NCI-H1092 (cell line): ENCODE results near the gene SLC19A1.

Experiments used
- DNase-seq: peaks from one replicate; lab custom pipeline; 2025; lab: John Stamatoyannopoulos, UW

SLC19A1 gene

DNA sequence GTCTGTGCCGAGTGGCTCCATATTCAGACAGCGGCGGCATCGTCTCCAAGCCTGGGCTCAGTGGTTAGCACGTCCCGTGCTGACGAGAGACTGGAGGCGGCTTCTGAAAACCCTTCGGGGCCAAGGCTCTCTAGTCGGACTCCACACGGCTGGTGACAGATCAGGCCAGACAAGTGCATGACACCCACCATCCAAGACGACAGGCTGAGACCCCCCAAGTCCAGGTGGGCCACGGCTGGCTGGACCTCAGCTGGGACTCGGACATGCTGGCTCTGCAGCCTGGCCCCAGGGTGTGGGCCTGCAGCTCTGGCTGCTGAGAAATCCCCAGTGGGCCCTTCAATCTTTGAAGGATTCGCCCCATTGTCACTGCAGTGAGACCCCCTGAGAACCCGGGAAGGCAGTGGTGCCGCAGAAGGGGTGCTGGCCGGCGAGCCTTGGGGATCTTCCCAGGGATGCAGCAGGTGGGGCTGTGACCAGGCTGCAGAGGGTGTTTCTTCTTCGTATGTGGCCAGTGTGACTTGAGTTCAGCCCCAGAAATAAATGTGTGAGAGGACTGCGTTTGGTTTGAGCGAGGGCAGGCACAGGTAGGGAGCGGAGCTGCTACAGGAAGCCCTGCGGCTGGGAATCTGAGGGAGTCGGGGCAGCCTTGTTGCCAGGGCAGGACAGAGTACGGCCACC lies 15.9 kb upstream of the SLC19A1 start:
- no peak for DNase-seq

GRCh38 chr21:45557616-45558043 lies 15.4 kb upstream of the SLC19A1 start:
- DNase-seq, result no peak

- no peak for DNase-seq
Observed at GRCh38 chr21:45556645-45557615, 14.7 kb upstream of the SLC19A1 start.

- DNase-seq, result no peak
Observed at GRCh38 chr21:45556302-45556644, 14.0 kb upstream of the SLC19A1 start.

DNA sequence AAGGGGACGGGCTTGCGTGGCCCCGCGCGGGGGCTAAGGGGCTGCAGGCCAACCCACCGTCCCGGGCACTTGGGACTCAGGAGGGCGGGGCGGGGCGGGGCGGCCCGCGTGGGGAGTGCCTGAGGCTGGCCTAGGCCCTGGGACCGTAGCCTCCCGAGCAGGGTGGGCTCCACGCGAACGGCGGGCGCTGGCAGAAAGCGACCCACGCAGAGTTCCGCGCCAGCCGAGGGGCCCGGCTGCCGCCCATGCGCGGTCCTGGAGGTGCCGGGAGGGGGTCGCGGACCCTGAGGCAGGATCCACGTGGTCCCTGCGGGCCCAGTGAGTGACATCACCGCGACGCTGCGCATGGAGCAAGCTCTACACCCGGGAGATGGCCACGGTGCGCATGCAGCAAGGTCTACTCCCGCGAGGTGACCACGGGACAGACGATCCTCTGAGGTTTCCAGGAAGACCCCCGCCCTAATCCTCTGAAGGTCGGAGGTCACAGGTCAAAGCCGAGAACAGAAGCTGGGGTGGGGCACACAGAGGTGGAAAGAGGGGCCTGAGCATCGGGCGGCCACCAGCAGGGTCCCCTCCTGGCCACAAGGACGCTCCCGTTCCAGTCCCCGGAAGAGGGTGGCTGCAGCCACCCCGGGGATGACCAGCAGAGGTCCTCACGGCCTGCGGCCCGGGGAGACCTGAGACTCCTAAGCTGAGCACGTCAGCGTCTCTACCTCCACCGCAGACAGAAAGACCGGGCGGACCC lies 13.5 kb upstream of the SLC19A1 start:
- DNase-seq, result peak; percentile 86

GRCh38 chr21:45555251-45555556 lies 13.0 kb upstream of the SLC19A1 start:
- DNase-seq, result peak; percentile 55

DNA sequence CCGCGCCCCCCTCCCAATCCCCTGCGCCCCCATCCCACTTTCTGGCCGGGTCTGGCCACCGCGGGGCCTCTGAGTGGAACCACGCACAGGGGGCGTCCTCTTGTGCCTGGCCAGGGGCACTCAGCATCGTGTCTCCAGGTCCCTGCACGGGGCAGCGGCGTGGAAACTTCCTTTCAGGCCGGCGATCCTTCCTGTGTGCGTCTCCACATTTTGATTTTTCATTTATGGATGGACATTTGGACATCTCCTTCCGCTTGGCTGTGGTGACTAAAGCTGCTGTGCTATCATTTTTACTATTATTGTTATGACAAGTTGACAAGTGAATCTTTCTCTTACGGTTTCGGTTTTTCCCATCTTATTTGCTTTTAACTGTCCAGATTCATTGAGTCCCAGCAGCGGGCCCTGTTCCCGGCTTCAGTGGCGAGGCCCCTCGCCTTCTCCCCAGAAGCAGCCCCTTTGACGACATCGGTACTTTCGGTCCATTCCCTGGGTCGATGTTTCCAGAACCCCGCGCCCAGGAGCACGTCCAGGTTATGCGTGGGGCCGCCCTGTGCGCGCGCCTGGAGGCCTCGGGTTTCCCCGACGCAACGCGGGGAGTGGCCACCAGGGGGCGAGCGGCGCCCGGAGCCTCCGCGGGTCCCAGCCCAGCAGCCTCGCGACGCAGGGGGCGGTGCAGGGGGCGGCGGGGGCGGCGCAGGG lies 12.4 kb upstream of the SLC19A1 start:
- peak; percentile 49 for DNase-seq

- DNase-seq, result no peak
Observed at GRCh38 chr21:45552696-45553391, 10.6 kb upstream of the SLC19A1 start.

- no peak for DNase-seq
Observed at GRCh38 chr21:45551783-45552695, 9.8 kb upstream of the SLC19A1 start.

- DNase-seq, result no peak
Observed at GRCh38 chr21:45551316-45551715, 9.1 kb upstream of the SLC19A1 start.

GRCh38 chr21:45550522-45551210 lies 8.4 kb upstream of the SLC19A1 start:
- DNase-seq, result no peak

DNA sequence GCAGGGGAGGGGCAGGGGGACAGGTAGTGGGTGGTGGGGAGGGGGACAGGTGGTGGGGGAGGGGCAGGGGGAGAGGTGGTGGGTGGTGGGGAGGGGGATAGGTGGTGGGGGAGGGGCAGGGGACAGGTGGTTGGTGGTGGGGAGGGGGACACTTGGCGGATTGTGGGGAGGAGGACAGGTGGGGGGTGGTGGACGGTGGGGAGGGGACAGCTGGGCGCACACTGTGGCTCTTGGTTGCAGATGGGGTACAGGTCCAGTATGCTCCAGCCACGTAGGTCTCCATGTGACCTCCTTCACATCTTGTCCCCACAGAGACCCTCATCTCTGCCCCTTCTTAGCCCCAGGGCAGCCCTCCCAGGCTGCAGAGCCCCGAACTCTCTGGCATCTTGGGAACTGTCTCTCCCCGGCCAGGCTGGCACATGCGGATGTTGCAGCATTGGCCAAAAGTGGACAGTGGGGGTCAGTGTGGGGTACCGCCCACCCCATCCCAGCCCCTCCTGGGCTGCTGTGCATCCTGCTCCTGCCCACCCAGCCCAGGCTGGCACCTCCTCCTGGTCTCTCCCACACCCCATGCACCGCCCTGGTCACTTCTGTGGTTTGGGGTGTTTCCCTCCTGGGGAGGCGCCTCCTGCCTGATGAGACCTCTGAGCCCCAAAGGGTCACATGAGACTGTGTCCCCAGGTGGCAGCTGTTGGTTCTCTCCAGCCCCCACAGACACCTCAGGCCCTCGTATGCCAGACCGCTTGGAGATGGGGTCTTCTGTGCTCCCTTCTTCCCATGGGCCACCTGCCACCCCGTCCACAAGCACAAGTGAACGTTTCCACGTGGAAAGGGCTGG lies 7.6 kb upstream of the SLC19A1 start:
- DNase-seq, result no peak

GRCh38 chr21:45548711-45549491 lies 6.7 kb upstream of the SLC19A1 start:
- DNase-seq, result no peak

DNA sequence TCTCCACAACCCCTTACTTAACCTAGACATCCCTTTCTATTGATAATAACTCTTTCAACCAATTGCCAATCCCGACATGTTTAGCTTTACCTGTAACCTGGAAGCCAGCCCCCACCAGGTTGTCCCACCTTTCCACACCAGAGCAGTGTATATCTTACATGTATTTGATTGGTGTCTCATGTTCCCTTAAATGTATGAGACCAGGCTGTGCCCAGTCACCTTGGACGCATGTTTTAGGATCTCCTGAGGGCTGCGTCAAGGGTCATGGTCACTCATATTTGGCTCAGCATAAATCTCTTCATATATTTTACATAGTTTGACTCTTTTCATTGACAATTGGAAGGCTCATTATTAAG lies 5.3 kb upstream of the SLC19A1 start:
- no peak for DNase-seq

DNA sequence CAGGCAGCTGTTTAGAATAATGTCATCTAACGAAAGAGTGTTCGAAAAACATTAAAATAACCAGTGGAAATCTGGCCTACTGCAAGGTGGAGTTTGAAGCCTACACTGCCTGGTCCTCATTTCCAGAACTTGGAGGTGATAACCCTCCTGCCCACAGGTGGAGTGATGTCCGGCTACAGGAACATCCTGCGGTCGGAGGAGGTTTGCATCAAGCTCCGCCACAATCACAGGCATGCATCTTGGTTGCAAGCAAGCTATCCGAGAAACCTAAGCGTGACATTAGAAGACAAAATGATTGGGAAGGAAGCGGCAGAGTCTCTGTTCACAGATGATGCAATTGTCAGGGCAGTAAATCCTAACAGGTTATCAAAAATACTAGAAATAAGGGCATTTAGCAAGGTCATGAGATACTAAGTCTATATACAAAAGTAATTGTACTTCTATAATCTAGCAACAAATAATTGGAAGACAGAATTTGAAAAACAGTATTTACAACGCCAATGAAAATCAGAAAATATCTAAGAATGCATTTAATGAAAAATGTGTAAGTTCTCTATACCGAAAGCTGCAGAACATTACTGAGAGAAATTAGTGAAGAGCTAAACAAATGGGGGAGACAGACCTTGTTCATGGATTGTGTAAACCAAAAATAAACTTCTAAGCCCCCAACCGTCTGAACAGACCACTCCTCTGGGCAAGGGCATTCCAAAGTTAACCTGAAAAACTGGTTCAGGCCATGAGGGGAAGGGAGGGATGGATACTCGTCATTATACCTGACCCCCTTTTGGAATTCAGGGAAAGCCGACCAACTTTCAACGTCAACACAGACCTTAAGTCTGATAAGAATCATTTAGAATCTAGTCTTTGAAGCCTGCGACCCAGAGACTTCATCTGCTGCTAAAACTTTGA lies 4.7 kb upstream of the SLC19A1 start:
- no peak for DNase-seq

- DNase-seq, result no peak
Observed at GRCh38 chr21:45545691-45546531, 3.7 kb upstream of the SLC19A1 start.
